ENCODE measurements around the gene DSCAML1. TPM values are rescaled to one million over a fixed set of nuclear protein-coding genes. Genes with fewer than 3 reads are reported as not detected.

DSCAML1 gene
- total RNA-seq, 2 experiments from 2014 or later = 0.42 to 1.4 TPM

DNA sequence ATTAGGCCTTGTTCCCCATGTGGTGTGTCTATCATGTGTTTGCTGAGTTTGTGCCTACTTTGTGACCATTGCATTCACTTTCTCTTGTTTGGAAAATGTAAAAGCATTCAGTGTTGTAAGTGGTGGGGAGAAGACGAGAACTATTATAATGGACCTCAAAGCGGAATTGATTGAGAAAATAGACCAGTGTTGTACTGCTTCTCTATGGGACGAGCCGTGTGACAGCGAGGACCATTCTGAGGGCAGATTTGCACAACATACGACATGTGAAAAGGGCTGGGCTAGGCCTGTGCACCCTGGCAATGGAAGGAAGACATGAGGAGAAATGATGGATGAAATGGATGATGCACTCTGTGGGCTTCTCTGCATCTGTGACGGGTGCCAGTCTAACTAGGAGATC lies 233.5 kb downstream of the DSCAML1 start:
- ATAC-seq (no peak), DNase-seq (no peak)
- no peaks in the 10 kb centered on the region for H3K9me3 Mint-ChIP-seq (ENCODE audit: low read depth)
- no peaks in the 10 kb centered on the region for H3K36me3 Mint-ChIP-seq
- H3K4me1 Mint-ChIP-seq = no peaks in the 10 kb centered on the region
- no peak overlapping the region for H3K4me3 Mint-ChIP-seq
- no peak overlapping the region for H3K27ac Mint-ChIP-seq
- H3K27me3 Mint-ChIP-seq = peaks cover 13% of the 10 kb centered on the region
- CTCF ChIA-PET = no interaction called here

- CTCF ChIA-PET = no interaction called here
- H3K4me1 Mint-ChIP-seq = no peaks in the 10 kb centered on the region
Observed at GRCh38 chr11:117562136-117562535, 234.9 kb downstream of the DSCAML1 start.

GRCh38 chr11:117560780-117561530 lies 236.1 kb downstream of the DSCAML1 start:
- ATAC-seq = no peak
- Mint-ChIP-seq H3K4me3 (no peak overlapping the region), H3K27me3 (peaks cover 13% of the 10 kb centered on the region), H3K9me3 (ENCODE audit: low read depth) (no peaks in the 10 kb centered on the region), H3K4me1 (no peaks in the 10 kb centered on the region), H3K36me3 (no peaks in the 10 kb centered on the region), H3K27ac (no peak overlapping the region)
- CTCF ChIA-PET = interaction anchor here (0.6 to 0.9 kb wide), 2 partner anchors 134 to 135 kb away, joined by 3 read pairs; no protein-coding TSS in a partner anchor
- no peak for DNase-seq

More at GRCh38 chr11:117562136-117562535, 234.9 kb downstream of the DSCAML1 start:
- H3K9me3 Mint-ChIP-seq (ENCODE audit: low read depth) = no peaks in the 10 kb centered on the region
- DNase-seq = no peak
- H3K36me3 Mint-ChIP-seq = no peaks in the 10 kb centered on the region
- H3K27me3 Mint-ChIP-seq = peaks cover 13% of the 10 kb centered on the region
- no peak overlapping the region for H3K4me3 Mint-ChIP-seq
- ATAC-seq = no peak
- H3K27ac Mint-ChIP-seq = no peak overlapping the region

DNA sequence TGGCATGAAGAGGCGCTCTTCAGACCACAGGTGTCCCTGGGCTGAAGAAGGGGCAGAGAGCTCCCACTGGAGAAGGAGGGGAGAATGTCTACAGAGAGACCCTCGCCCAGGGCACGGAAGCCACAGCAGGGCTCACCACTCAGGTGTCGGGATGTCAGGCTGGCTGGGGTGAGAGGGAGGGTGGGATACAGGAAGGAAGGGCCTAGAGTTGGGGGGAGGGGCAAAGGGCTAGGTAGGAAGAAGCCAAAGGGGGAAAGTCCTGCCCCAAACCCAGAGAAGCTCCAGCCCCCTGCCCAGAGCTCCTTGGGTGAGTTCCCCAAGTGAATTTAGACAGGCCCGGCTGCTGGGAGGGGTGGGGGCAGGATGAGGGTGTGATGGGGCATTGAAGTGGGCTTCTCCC lies 237.3 kb downstream of the DSCAML1 start:
- H3K4me3 Mint-ChIP-seq = no peak overlapping the region
- peaks cover 8% of the 10 kb centered on the region for H3K27me3 Mint-ChIP-seq
- no peaks in the 10 kb centered on the region for H3K9me3 Mint-ChIP-seq (ENCODE audit: low read depth)
- ATAC-seq (no peak), DNase-seq (no peak)
- no peaks in the 10 kb centered on the region for H3K36me3 Mint-ChIP-seq
- CTCF ChIA-PET = no interaction called here
- no peaks in the 10 kb centered on the region for H3K4me1 Mint-ChIP-seq
- no peak overlapping the region for H3K27ac Mint-ChIP-seq

DNA sequence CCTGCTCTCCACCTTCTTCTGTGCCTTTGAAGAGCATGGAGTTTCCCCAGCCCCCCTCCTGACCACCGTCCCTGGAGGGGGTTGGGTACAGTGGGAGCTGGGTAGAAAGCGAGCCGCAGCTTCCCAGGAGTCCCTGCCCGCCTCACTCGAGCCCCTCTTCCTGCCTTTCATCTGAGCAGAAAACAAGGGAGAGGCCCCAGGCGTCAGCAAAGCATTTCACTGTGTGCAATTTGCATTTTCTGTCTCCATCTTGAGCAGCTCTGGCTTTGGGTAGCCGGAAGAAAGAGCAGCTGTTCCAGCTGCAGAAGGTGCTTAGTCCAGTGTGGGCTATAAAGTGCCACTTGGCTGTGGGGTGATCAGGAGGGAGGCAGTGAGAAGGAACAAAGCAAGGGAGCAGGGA lies 239.7 kb downstream of the DSCAML1 start:
- Mint-ChIP-seq H3K27ac (no peak overlapping the region), H3K27me3 (peaks cover 8% of the 10 kb centered on the region), H3K36me3 (no peaks in the 10 kb centered on the region), H3K4me3 (no peak overlapping the region), H3K4me1 (no peaks in the 10 kb centered on the region), H3K9me3 (ENCODE audit: low read depth) (no peaks in the 10 kb centered on the region)
- DNase-seq (no peak), ATAC-seq (no peak)
- CTCF ChIA-PET = no interaction called here

DNA sequence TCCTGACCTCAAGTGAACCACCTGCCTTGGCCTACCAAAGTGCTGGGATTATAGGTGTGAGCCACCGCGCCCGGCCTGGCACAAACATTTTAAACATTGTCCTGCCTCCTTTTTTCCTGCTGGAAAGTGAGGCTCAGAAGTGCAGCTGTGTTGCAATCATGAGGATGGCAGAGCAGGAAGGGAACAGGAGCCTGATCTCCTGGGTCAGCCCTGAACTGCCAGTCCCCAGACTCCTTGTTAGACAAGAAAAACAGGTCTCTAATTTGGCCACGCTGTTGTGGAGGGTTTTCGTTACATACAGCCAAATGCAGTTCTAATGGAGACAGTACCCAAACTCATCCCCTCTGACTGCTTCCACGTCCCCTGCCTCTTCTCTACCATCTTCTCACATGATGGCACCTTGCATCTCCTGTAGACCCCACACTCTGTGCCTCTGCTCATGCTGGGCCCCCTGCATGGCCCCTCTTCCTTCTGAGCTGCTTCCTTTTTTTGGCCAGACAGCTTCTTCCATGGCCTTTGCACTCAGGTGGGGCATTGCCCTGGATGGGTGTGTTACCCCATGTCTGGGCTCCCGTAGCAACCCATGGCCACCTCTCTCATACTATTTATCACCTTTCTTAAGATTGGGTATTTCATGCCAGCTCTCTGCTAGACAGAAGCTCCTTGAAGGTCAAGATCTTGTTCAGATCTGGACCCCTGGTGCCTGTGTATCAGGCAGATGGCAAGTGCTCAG lies 242.2 kb downstream of the DSCAML1 start:
- H3K36me3 Mint-ChIP-seq = no peaks in the 10 kb centered on the region
- CTCF ChIA-PET = no interaction called here

GRCh38 chr11:117552626-117553025 lies 244.4 kb downstream of the DSCAML1 start:
- Mint-ChIP-seq H3K4me3 (no peak overlapping the region), H3K27me3 (peaks cover 4% of the 10 kb centered on the region), H3K9me3 (ENCODE audit: low read depth) (no peaks in the 10 kb centered on the region), H3K27ac (no peak overlapping the region), H3K36me3 (no peaks in the 10 kb centered on the region), H3K4me1 (no peaks in the 10 kb centered on the region)
- ATAC-seq = no peak
- DNase-seq = no peak
- CTCF ChIA-PET = no interaction called here

More for the DNA sequence above, 242.2 kb downstream of the DSCAML1 start:
- no peaks in the 10 kb centered on the region for H3K9me3 Mint-ChIP-seq (ENCODE audit: low read depth)
- H3K27me3 Mint-ChIP-seq = peaks cover 7% of the 10 kb centered on the region
- no peak overlapping the region for H3K4me3 Mint-ChIP-seq
- no peaks in the 10 kb centered on the region for H3K4me1 Mint-ChIP-seq
- ATAC-seq (no peak), DNase-seq (no peak)
- H3K27ac Mint-ChIP-seq = no peak overlapping the region

GRCh38 chr11:117551761-117552343 lies 245.2 kb downstream of the DSCAML1 start:
- CTCF ChIA-PET = no interaction called here
- DNase-seq = no peak
- Mint-ChIP-seq H3K4me3 (no peak overlapping the region), H3K27me3 (peaks cover 4% of the 10 kb centered on the region), H3K9me3 (ENCODE audit: low read depth) (no peaks in the 10 kb centered on the region), H3K27ac (no peak overlapping the region), H3K4me1 (no peaks in the 10 kb centered on the region), H3K36me3 (no peaks in the 10 kb centered on the region)
- ATAC-seq = no peak

- no peak for ATAC-seq
- no peak for DNase-seq
- H3K27me3 Mint-ChIP-seq = peaks cover 4% of the 10 kb centered on the region
- H3K9me3 Mint-ChIP-seq (ENCODE audit: low read depth) = no peaks in the 10 kb centered on the region
- no peak overlapping the region for H3K4me3 Mint-ChIP-seq
- H3K36me3 Mint-ChIP-seq = no peaks in the 10 kb centered on the region
- H3K27ac Mint-ChIP-seq = no peak overlapping the region
- no peaks in the 10 kb centered on the region for H3K4me1 Mint-ChIP-seq
- CTCF ChIA-PET = no interaction called here
Observed at GRCh38 chr11:117550466-117550865, 246.6 kb downstream of the DSCAML1 start.

GRCh38 chr11:117549417-117549816 lies 247.6 kb downstream of the DSCAML1 start:
- Mint-ChIP-seq H3K4me3 (no peak overlapping the region), H3K4me1 (no peaks in the 10 kb centered on the region), H3K9me3 (ENCODE audit: low read depth) (no peaks in the 10 kb centered on the region), H3K36me3 (no peaks in the 10 kb centered on the region), H3K27me3 (peaks cover 4% of the 10 kb centered on the region), H3K27ac (no peak overlapping the region)
- ATAC-seq (no peak), DNase-seq (no peak)
- CTCF ChIA-PET = no interaction called here

DNA sequence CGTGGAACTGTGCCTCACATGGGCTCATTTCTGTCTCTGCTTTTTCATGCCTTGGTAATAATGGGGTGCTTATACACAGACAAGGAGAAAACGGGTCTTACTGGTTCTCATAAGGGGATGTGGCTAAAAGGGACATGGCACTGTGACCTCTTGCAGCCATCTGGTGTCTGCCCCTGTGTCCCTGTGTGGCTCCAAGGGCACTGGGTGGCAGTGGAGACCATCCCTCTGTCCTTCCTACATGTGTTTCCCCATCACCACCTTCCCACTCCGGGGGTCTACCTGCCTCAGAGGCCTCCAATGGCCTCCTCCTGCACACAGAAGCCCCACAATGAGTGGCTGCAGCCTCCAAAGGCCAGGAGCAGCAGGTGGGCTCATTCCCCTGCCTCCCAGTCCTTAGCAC lies 248.1 kb downstream of the DSCAML1 start:
- no peaks in the 10 kb centered on the region for H3K36me3 Mint-ChIP-seq
- H3K9me3 Mint-ChIP-seq (ENCODE audit: low read depth) = no peaks in the 10 kb centered on the region
- H3K4me1 Mint-ChIP-seq = no peaks in the 10 kb centered on the region
- H3K27me3 Mint-ChIP-seq = peaks cover 4% of the 10 kb centered on the region
- H3K4me3 Mint-ChIP-seq = no peak overlapping the region
- no peak overlapping the region for H3K27ac Mint-ChIP-seq
- DNase-seq (no peak), ATAC-seq (no peak)
- CTCF ChIA-PET = no interaction called here

- no peaks in the 10 kb centered on the region for H3K36me3 Mint-ChIP-seq
- H3K27me3 Mint-ChIP-seq = peaks cover 4% of the 10 kb centered on the region
- H3K4me3 Mint-ChIP-seq = no peak overlapping the region
- CTCF ChIA-PET = no interaction called here
- no peaks in the 10 kb centered on the region for H3K4me1 Mint-ChIP-seq
- no peak overlapping the region for H3K27ac Mint-ChIP-seq
- DNase-seq (no peak), ATAC-seq (no peak)
- H3K9me3 Mint-ChIP-seq (ENCODE audit: low read depth) = no peaks in the 10 kb centered on the region
Observed at GRCh38 chr11:117547946-117548345, 249.1 kb downstream of the DSCAML1 start.

- CTCF ChIA-PET = no interaction called here
- no peak for DNase-seq
- H3K36me3 Mint-ChIP-seq = no peaks in the 10 kb centered on the region
Observed at GRCh38 chr11:117547195-117547850, 249.7 kb downstream of the DSCAML1 start.

More at GRCh38 chr11:117547195-117547850, 249.7 kb downstream of the DSCAML1 start:
- H3K9me3 Mint-ChIP-seq (ENCODE audit: low read depth) = no peaks in the 10 kb centered on the region
- no peak overlapping the region for H3K27ac Mint-ChIP-seq
- H3K4me3 Mint-ChIP-seq = no peak overlapping the region
- no peaks in the 10 kb centered on the region for H3K4me1 Mint-ChIP-seq
- peaks cover 4% of the 10 kb centered on the region for H3K27me3 Mint-ChIP-seq
- no peak for ATAC-seq
